Fibroblast of lung (primary cell): ENCODE data around the gene TUNAR. TPM values are rescaled to one million over a fixed set of nuclear protein-coding genes. Genes with fewer than 3 reads are reported as not detected.

Experiments used
- DNase-seq, 2 donors: peaks; one replicate each; pipeline versions ENCODE4 v3.0.0 to v3.0.0-alpha.2; 2010; ENCODE audit warnings: low read depth in 2 of 2
- H2AFZ ChIP-seq: 2 replicates; pipeline ENCODE4 v1.5.1; 2012; ENCODE audit warnings: low read length, control low read depth, inconsistent platforms
- H3K27ac ChIP-seq: 2 replicates; pipeline ENCODE4 v1.5.1; 2011; ENCODE audit warnings: low read length, control low read depth; ENCODE audit not compliant: insufficient read depth
- H3K27me3 ChIP-seq: 2 replicates; pipeline ENCODE4 v1.5.1; 2011; ENCODE audit warnings: mild to moderate bottlenecking, low read length; ENCODE audit not compliant: control insufficient read depth, insufficient read depth
- H3K36me3 ChIP-seq: 2 replicates; pipeline ENCODE4 v1.5.1; 2011; ENCODE audit warnings: low read length; ENCODE audit not compliant: control insufficient read depth, insufficient read depth
- H3K4me1 ChIP-seq: 2 replicates; pipeline ENCODE4 v1.5.1; 2011; ENCODE audit warnings: low read length; ENCODE audit not compliant: control insufficient read depth, insufficient read depth; ENCODE audit errors: extremely low read depth
- H3K4me2 ChIP-seq: 2 replicates; pipeline ENCODE4 v1.5.1; 2011; ENCODE audit warnings: low read length, control low read depth; ENCODE audit not compliant: insufficient read depth; ENCODE audit errors: extremely low read depth
- H3K4me3 ChIP-seq, 4 experiments: fragments of 200-600 bp in 1 of 4; sonication (generic) in 1 of 4; replicated peaks in 1 of 4; 2 replicates each; pipeline ENCODE4 v1.5.1; 2011 to 2016; ENCODE audit warnings: low read length in 4 of 4, low read depth in 3 of 4, mild to moderate bottlenecking in 3 of 4, control low read depth in 2 of 4, inconsistent platforms in 1 of 4, mixed read lengths in 1 of 4; ENCODE audit not compliant: insufficient read depth in 1 of 4; ENCODE audit errors: control extremely low read depth in 1 of 4
- H3K79me2 ChIP-seq: 2 replicates; pipeline ENCODE4 v1.5.1; 2012; ENCODE audit warnings: mild to moderate bottlenecking, low read length, inconsistent platforms; ENCODE audit not compliant: control insufficient read depth, insufficient read depth
- H3K9ac ChIP-seq: 2 replicates; pipeline ENCODE4 v1.5.1; 2011; ENCODE audit warnings: mild to moderate bottlenecking, low read length, control low read depth; ENCODE audit not compliant: insufficient read depth
- H3K9me3 ChIP-seq: 2 replicates; pipeline ENCODE4 v1.5.1; 2012; ENCODE audit warnings: low read depth, low read length; ENCODE audit not compliant: control insufficient read depth, insufficient read depth
- H4K20me1 ChIP-seq: 2 replicates; pipeline ENCODE4 v1.5.1; 2011; ENCODE audit warnings: low read length; ENCODE audit not compliant: control insufficient read depth, insufficient read depth; ENCODE audit errors: extremely low read depth
- EZH2 ChIP-seq: IDR thresholded peaks from 2 replicates; pipeline ENCODE4 v1.5.1; 2012; ENCODE audit warnings: low read length, control low read depth, mild to moderate bottlenecking; ENCODE audit errors: missing control alignments
- polyA plus RNA-seq, 2 donors: library from polyadenylated mRNA; depleted of rRNA in 1 of 2; stranded (reverse) in 1 of 2; unstranded in 1 of 2; fragments of >200 nt; gene quantifications; 2 replicates each; pipeline ENCODE4 v1.2.1, GENCODE V29; 2011 to 2012; ENCODE audit warnings: missing spikeins in 1 of 2
- total RNA-seq: library from RNA; depleted of rRNA; stranded (reverse); fragments of >200 nt; gene quantifications from 2 replicates; pipeline ENCODE4 v1.2.1, GENCODE V29; 2014
- TF ChIP-seq, protein P1 (sequence below), 2 donors: IDR thresholded peaks in 1 of 2; conservative IDR thresholded peaks in 1 of 2; 1 replicate in 1 of 2; 2 replicates in 1 of 2; pipeline ENCODE4 v1.5.1; 2011 to 2012; ENCODE audit warnings: low read length in 2 of 2, control low read depth in 1 of 2, inconsistent platforms in 1 of 2, low read depth in 1 of 2, mild to moderate bottlenecking in 1 of 2

TUNAR gene
- total and polyA plus RNA-seq, 2 donors (not counting 1 experiment from before 2014, with no cell fraction given): not detected

DNA sequence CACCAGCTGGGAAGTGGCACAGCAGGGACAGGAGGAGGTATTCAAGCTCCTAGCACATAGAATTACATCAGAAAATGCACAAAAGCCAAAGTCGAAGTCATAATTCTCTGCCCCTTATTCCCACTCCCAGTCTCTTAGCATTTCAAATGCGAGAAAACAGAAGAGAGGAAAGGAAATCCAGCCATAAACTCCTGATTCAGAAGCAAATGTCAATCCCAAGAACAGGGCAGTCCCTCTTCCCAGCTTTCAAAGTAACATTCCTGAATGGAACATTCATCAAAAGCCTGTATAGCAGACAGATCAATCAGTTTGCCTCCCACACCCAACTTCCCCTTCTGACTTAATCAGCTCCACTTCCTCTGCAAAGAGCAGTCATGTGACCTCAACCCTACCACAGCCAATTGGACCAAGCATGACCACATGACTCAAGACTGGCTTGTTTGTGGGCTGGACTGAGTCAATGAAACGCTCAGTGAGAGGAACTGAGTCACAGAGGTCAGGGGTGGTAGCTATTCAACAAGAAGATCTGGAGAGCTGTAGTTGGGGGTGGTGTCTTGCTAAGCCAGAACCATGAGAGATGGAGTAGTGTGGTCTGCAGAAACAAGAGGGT is 41.4 kb upstream of the TUNAR start:
- Histone ChIP-seq H3K4me2 (no peak overlapping the region), H3K27me3 (no peaks in the 10 kb centered on the region), H2AFZ (no peak overlapping the region), H3K9me3 (no peaks in the 10 kb centered on the region), H3K79me2 (no peaks in the 10 kb centered on the region), H3K4me3 (no peak overlapping the region), H3K9ac (no peak overlapping the region), H3K36me3 (no peaks in the 10 kb centered on the region), H3K4me1 (no peaks in the 10 kb centered on the region), H3K27ac (no peak overlapping the region), H4K20me1 (no peaks in the 10 kb centered on the region)
- DNase-seq: peak in 1 of 2 donors; percentile 41
- no peak for TF ChIP-seq EZH2
- TF ChIP-seq, protein P1, sequence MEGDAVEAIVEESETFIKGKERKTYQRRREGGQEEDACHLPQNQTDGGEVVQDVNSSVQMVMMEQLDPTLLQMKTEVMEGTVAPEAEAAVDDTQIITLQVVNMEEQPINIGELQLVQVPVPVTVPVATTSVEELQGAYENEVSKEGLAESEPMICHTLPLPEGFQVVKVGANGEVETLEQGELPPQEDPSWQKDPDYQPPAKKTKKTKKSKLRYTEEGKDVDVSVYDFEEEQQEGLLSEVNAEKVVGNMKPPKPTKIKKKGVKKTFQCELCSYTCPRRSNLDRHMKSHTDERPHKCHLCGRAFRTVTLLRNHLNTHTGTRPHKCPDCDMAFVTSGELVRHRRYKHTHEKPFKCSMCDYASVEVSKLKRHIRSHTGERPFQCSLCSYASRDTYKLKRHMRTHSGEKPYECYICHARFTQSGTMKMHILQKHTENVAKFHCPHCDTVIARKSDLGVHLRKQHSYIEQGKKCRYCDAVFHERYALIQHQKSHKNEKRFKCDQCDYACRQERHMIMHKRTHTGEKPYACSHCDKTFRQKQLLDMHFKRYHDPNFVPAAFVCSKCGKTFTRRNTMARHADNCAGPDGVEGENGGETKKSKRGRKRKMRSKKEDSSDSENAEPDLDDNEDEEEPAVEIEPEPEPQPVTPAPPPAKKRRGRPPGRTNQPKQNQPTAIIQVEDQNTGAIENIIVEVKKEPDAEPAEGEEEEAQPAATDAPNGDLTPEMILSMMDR (conservative IDR thresholded peaks at IDR 0.05 in 1 of 2, IDR thresholded peaks at IDR 0.05 in 1 of 2; ENCODE audit: low read depth in 1 of 2, low read length in 2 of 2): no peak

DNA sequence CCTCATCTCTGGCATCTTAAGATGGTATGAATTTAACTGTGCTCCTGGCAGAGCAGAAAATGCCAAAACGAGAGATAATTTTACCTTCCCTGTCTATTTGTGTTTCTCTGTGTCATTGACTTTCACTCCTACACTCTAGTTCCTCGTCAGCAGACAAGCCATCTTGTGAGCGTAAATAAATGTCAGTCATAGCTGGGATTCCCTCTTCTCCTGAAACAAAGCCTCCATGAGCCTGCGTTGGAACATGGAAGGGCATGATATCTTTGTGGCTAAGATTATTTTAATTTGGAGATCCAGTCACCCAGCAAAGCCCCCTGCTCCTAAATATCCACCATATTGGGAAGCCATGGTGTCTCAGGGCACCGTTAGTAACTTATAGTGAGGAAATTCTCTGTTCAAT is 37.8 kb upstream of the TUNAR start:
- H3K79me2 ChIP-seq: no peaks in the 10 kb centered on the region
- no peaks in the 10 kb centered on the region for H3K9me3 ChIP-seq
- no peaks in the 10 kb centered on the region for H4K20me1 ChIP-seq
- no peak overlapping the region for H3K27ac ChIP-seq
- H3K27me3 ChIP-seq: no peaks in the 10 kb centered on the region
- H3K4me2 ChIP-seq: no peak overlapping the region
- TF ChIP-seq, protein P1 (conservative IDR thresholded peaks at IDR 0.05 in 1 of 2, IDR thresholded peaks at IDR 0.05 in 1 of 2; ENCODE audit: low read depth in 1 of 2, low read length in 2 of 2): no peak
- no peak for TF ChIP-seq EZH2
- H3K9ac ChIP-seq: no peak overlapping the region
- no peaks in the 10 kb centered on the region for H3K4me1 ChIP-seq
- H2AFZ ChIP-seq: no peak overlapping the region
- H3K4me3 ChIP-seq: no peak overlapping the region
- DNase-seq: no peak
- H3K36me3 ChIP-seq: no peaks in the 10 kb centered on the region

DNA sequence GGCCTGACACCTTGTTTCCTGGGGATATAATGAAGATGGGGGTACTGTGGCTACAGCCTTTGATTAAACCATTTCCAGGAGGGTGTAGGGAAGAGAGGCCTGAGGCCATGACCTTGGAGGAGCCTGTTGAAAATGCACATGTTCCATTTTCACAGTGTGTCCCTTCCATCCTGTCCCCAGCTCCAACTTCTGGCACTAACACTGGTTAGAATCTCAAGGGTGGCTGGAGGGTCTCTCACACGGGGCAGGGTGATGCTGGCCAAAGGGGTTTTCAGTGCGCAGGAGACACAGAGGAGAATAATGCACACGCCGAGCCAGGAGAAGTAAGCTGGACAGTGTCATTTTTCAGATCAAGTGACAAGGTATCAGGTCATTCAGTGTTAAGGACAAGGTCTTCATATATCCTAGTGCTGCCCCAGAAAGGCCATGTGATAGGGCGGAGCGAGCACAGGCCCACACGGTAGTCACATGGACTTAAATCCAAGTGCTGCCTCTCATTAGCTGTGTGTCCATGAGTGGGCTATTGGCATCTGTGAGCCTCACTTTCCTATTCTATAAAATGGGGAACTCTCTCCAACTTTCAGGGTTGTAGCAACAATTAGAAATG is 36.4 kb upstream of the TUNAR start:
- TF ChIP-seq, protein P1 (conservative IDR thresholded peaks at IDR 0.05 in 1 of 2, IDR thresholded peaks at IDR 0.05 in 1 of 2; ENCODE audit: low read depth in 1 of 2, low read length in 2 of 2): no peak
- no peak for TF ChIP-seq EZH2
- H3K79me2 ChIP-seq: no peaks in the 10 kb centered on the region
- no peaks in the 10 kb centered on the region for H4K20me1 ChIP-seq
- H3K27ac ChIP-seq: no peak overlapping the region
- no peak overlapping the region for H2AFZ ChIP-seq
- H3K4me1 ChIP-seq: no peaks in the 10 kb centered on the region
- no peak overlapping the region for H3K4me2 ChIP-seq
- H3K27me3 ChIP-seq: no peaks in the 10 kb centered on the region
- no peaks in the 10 kb centered on the region for H3K9me3 ChIP-seq
- H3K9ac ChIP-seq: no peak overlapping the region
- no peaks in the 10 kb centered on the region for H3K36me3 ChIP-seq
- no peak for DNase-seq
- no peak overlapping the region for H3K4me3 ChIP-seq
